A549 (cell line): ENCODE measurements around the gene ZBED6. TPM values are rescaled to one million over a fixed set of nuclear protein-coding genes. Genes with fewer than 3 reads are reported as not detected.
"Not testable (repeated sequence)": the region's sequence is repeated elsewhere in the genome, so short reads cannot be mapped to it uniquely, and the experiment has no call there.

Source experiments
- ATAC-seq, 2 experiments: fragments of 200-7000 bp in 1 of 2; fragments of >200 bp in 1 of 2; cut with Nextera tagmentation in 1 of 2; cut with Tn5 transposase in 1 of 2; 3 replicates each; pipeline versions ENCODE4 v1.8.0 to v1.9.1; 2018 to 2020; ENCODE audit warnings: mild to moderate bottlenecking in 1 of 2, moderate library complexity in 1 of 2
- CTCF ChIA-PET: fragments of 300-600 bp; sonication (Branson Sonifier 250); formaldehyde crosslinking; extraction: SDS; loops from one replicate; lab custom pipeline; 2021; ENCODE audit warnings: antibody characterized with exemption, inconsistent platforms; lab: Yijun Ruan, JAX
- POLR2A ChIA-PET: fragments of 350-600 bp; formaldehyde crosslinking; extraction: SDS; loops from one replicate; lab custom pipeline; 2021; ENCODE audit warnings: antibody characterized with exemption, inconsistent platforms; lab: Yijun Ruan, JAX
- DNase-seq, 2 experiments: peaks; one replicate each; pipeline versions ENCODE4 v3.0.0 to v3.0.0-alpha.2; 2011 to 2016; ENCODE audit warnings: low read depth in 1 of 2, low spot score in 1 of 2
- FAIRE-seq: peaks from 2 replicates; lab custom pipeline; 2011; peaks lifted over from hg19 to GRCh38; lab: Jason Lieb, UNC
- H3K27ac ChIP-seq, 2 experiments: fragments of >200 bp; sonication (Bioruptor Twin); formaldehyde crosslinking; 3 replicates each; pipeline ENCODE4 v1.5.1; 2016 to 2017
- H3K4me1 ChIP-seq: fragments of >200 bp; sonication (Bioruptor Twin); formaldehyde crosslinking; 3 replicates; pipeline ENCODE4 v1.6.1; 2016
- H3K4me2 ChIP-seq: fragments of >200 bp; sonication (Bioruptor Twin); formaldehyde crosslinking; 3 replicates; pipeline ENCODE4 v1.6.1; 2016
- H3K4me3 ChIP-seq: fragments of >200 bp; sonication (Bioruptor Twin); formaldehyde crosslinking; 3 replicates; pipeline ENCODE4 v1.5.1; 2016
- H3K9me3 ChIP-seq: fragments of >200 bp; sonication (Bioruptor Twin); formaldehyde crosslinking; 3 replicates; pipeline ENCODE4 v1.6.1; 2016
- CEBPB ChIP-seq, 2 experiments: fragments of >200 bp in 1 of 2; sonication (Bioruptor Twin) in 1 of 2; formaldehyde crosslinking in 1 of 2; IDR thresholded peaks; 2 replicates each; pipeline ENCODE4 v1.6.1; 2012 to 2016
- CHD2 ChIP-seq: fragments of 150-350 bp; IDR thresholded peaks from 2 replicates; pipeline ENCODE4 v1.6.1; 2014; ENCODE audit warnings: low read length; ENCODE audit not compliant: partially characterized antibody
- ESRRA ChIP-seq: fragments of 150-350 bp; IDR thresholded peaks from 2 replicates; pipeline ENCODE4 v1.6.1; 2014; ENCODE audit warnings: mild to moderate bottlenecking, low read length, borderline replicate concordance
- FOXS1 ChIP-seq: fragments of 250-450 bp; sonication (Bioruptor Pico); IDR thresholded peaks from 2 replicates; pipeline ENCODE4 v1.5.0; 2020; ENCODE audit warnings: mild to moderate bottlenecking, moderate library complexity
- GATA3 ChIP-seq: IDR thresholded peaks from 2 replicates; pipeline ENCODE4 v1.6.1; 2012; ENCODE audit warnings: borderline replicate concordance
- HEYL ChIP-seq: fragments of 250-450 bp; sonication (Bioruptor Pico); IDR thresholded peaks from 2 replicates; pipeline ENCODE4 v1.8.0; 2021; ENCODE audit warnings: mild to moderate bottlenecking, moderate library complexity
- HOXB5 ChIP-seq: fragments of 250-450 bp; sonication (Bioruptor Pico); IDR thresholded peaks from 2 replicates; pipeline ENCODE4 v1.5.0; 2020; ENCODE audit warnings: mild to moderate bottlenecking, moderate library complexity
- JUN ChIP-seq, 2 experiments: fragments of >200 bp; sonication (Bioruptor Twin); formaldehyde crosslinking; IDR thresholded peaks; 2 replicates in 1 of 2; 3 replicates in 1 of 2; pipeline ENCODE4 v1.6.1; 2016 to 2017
- KDM1A ChIP-seq: fragments of 200-600 bp; sonication (generic); IDR thresholded peaks from 2 replicates; pipeline ENCODE4 v1.6.1; 2016; ENCODE audit warnings: low read depth, mild to moderate bottlenecking
- MYC ChIP-seq: IDR thresholded peaks from 2 replicates; pipeline ENCODE4 v1.6.1; 2012; ENCODE audit warnings: mild to moderate bottlenecking, inconsistent platforms, low read length, improper control_type of control experiment, borderline replicate concordance
- NFE2L2 ChIP-seq: fragments of 150-350 bp; conservative IDR thresholded peaks from 2 replicates; pipeline ENCODE4 v1.6.1; 2014; ENCODE audit warnings: low read length
- POLR2A ChIP-seq: IDR thresholded peaks from 2 replicates; pipeline ENCODE4 v1.6.1; 2012; ENCODE audit warnings: mild to moderate bottlenecking, low read length
- RARB ChIP-seq: fragments of 250-450 bp; sonication (Bioruptor Pico); IDR thresholded peaks from 2 replicates; pipeline ENCODE4 v1.8.0; 2021; ENCODE audit warnings: mild to moderate bottlenecking, moderate library complexity
- RNF2 ChIP-seq: fragments of 200-600 bp; sonication (generic); IDR thresholded peaks from 2 replicates; pipeline ENCODE4 v1.6.1; 2016; ENCODE audit warnings: low read depth, mild to moderate bottlenecking, antibody characterized with exemption, moderate library complexity, borderline replicate concordance
- ZC3H11A ChIP-seq: fragments of 450-650 bp; IDR thresholded peaks from 2 replicates; pipeline ENCODE4 v1.6.1; 2014; ENCODE audit warnings: antibody characterized with exemption, mild to moderate bottlenecking
- WGBS: methylation state at CpG from one replicate; pipeline ENCODE4 v1.1.6; 2017; ENCODE audit errors: missing lambda C conversion rate; 5-methylcytosine and 5-hydroxymethylcytosine counted together
- polyA plus RNA-seq, 4 experiments: library from polyadenylated mRNA; depleted of rRNA in 3 of 4; stranded (reverse); fragments of >200 nt; fragmentation: RNase III in 1 of 4; extraction: RNeasy Plus Mini Kit Qiagen cat#74134 plus additional on column Dnase treatment in 1 of 4; gene quantifications; 2 replicates in 3 of 4; 3 replicates in 1 of 4; pipeline ENCODE4 v1.2.3, GENCODE V29; 2011 to 2017
- TF ChIP-seq, protein P1 (sequence below): fragments of >200 bp; sonication (Bioruptor Twin); formaldehyde crosslinking; IDR thresholded peaks from 3 replicates; pipeline ENCODE4 v1.5.1; 2016
- TF ChIP-seq, protein P2 (sequence below): IDR thresholded peaks from 2 replicates; pipeline ENCODE4 v1.6.1; 2012
- TF ChIP-seq, protein P3 (sequence below): fragments of 250-450 bp; sonication (Bioruptor Pico); IDR thresholded peaks from 2 replicates; pipeline ENCODE4 v1.5.0; 2021; ENCODE audit warnings: mild to moderate bottlenecking, moderate library complexity, borderline replicate concordance
- TF ChIP-seq, protein P4 (sequence below): fragments of 250-450 bp; sonication (Bioruptor Pico); IDR thresholded peaks from 2 replicates; pipeline ENCODE4 v1.5.0; 2020; ENCODE audit warnings: low read depth, mild to moderate bottlenecking, moderate library complexity
- TF ChIP-seq, protein P5 (sequence below): IDR thresholded peaks from 2 replicates; pipeline ENCODE4 v1.6.1; 2012; ENCODE audit warnings: low read depth, borderline replicate concordance
- TF ChIP-seq, protein P6 (sequence below): fragments of 150-350 bp; IDR thresholded peaks from 2 replicates; pipeline ENCODE4 v1.6.1; 2014; ENCODE audit warnings: low read depth, mild to moderate bottlenecking, low read length

ZBED6 gene
- polyA plus RNA-seq, 2 of the 4 experiments (the other 2 are of a cell fraction): 1.7 to 10.6 TPM

DNA sequence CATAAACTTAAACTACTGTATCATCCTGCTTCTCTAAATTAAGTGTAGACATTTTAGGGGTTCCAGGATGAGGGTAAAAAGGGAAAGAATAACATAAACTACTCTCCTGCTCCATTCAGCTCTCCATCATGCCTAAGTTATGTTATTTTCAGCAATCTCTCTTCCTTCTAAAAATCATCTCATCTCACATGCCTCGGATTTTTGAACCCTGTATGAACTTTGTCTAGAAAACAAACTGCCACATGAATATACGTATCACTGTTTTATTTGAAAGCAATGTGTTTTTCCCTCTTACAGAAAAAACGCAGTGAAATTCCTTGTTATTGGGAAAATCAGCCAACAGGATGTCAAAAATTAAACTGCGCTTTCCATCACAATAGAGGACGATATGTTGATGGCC is 32.6 kb downstream of the ZBED6 start:
- Histone ChIP-seq H3K27ac (no peak overlapping the region), H3K4me1 (no peaks in the 10 kb centered on the region), H3K9me3 (no peaks in the 10 kb centered on the region), H3K4me3 (no peak overlapping the region), H3K4me2 (no peak overlapping the region)
- TF ChIP-seq RNF2: no peak
- no peak for TF ChIP-seq CHD2
- TF ChIP-seq, protein P1, sequence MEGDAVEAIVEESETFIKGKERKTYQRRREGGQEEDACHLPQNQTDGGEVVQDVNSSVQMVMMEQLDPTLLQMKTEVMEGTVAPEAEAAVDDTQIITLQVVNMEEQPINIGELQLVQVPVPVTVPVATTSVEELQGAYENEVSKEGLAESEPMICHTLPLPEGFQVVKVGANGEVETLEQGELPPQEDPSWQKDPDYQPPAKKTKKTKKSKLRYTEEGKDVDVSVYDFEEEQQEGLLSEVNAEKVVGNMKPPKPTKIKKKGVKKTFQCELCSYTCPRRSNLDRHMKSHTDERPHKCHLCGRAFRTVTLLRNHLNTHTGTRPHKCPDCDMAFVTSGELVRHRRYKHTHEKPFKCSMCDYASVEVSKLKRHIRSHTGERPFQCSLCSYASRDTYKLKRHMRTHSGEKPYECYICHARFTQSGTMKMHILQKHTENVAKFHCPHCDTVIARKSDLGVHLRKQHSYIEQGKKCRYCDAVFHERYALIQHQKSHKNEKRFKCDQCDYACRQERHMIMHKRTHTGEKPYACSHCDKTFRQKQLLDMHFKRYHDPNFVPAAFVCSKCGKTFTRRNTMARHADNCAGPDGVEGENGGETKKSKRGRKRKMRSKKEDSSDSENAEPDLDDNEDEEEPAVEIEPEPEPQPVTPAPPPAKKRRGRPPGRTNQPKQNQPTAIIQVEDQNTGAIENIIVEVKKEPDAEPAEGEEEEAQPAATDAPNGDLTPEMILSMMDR: no peak
- TF ChIP-seq, protein P2, sequence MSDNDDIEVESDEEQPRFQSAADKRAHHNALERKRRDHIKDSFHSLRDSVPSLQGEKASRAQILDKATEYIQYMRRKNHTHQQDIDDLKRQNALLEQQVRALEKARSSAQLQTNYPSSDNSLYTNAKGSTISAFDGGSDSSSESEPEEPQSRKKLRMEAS: no peak
- no peak for TF ChIP-seq MYC
- TF ChIP-seq RARB: no peak
- TF ChIP-seq FOXS1 (CRISPR knock-in tag): no peak
- TF ChIP-seq JUN (IDR thresholded peaks at IDR 0.05): no peak
- TF ChIP-seq ESRRA: no peak
- no peak for TF ChIP-seq NFE2L2
- TF ChIP-seq CEBPB (IDR thresholded peaks at IDR 0.05): no peak
- TF ChIP-seq POLR2A: no peak
- TF ChIP-seq, protein P3, sequence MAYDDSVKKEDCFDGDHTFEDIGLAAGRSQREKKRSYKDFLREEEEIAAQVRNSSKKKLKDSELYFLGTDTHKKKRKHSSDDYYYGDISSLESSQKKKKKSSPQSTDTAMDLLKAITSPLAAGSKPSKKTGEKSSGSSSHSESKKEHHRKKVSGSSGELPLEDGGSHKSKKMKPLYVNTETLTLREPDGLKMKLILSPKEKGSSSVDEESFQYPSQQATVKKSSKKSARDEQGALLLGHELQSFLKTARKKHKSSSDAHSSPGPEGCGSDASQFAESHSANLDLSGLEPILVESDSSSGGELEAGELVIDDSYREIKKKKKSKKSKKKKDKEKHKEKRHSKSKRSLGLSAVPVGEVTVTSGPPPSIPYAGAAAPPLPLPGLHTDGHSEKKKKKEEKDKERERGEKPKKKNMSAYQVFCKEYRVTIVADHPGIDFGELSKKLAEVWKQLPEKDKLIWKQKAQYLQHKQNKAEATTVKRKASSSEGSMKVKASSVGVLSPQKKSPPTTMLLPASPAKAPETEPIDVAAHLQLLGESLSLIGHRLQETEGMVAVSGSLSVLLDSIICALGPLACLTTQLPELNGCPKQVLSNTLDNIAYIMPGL (CRISPR knock-in tag): no peak
- TF ChIP-seq, protein P4, sequence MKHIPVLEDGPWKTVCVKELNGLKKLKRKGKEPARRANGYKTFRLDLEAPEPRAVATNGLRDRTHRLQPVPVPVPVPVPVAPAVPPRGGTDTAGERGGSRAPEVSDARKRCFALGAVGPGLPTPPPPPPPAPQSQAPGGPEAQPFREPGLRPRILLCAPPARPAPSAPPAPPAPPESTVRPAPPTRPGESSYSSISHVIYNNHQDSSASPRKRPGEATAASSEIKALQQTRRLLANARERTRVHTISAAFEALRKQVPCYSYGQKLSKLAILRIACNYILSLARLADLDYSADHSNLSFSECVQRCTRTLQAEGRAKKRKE (CRISPR knock-in tag): no peak
- TF ChIP-seq HOXB5 (CRISPR knock-in tag): no peak
- no peak for TF ChIP-seq GATA3
- no peak for ATAC-seq
- ChIA-PET CTCF (interaction anchor here (0.7 to 1.4 kb wide), 4 partner anchors 32 to 301 kb away, joined by 4 to 7 read pairs (median 5); no protein-coding TSS in a partner anchor), POLR2A (no interaction called here)
- 81% methylated on average over 5 of the region's 5 CpGs for WGBS
- DNase-seq: no peak
- no peak for FAIRE-seq

DNA sequence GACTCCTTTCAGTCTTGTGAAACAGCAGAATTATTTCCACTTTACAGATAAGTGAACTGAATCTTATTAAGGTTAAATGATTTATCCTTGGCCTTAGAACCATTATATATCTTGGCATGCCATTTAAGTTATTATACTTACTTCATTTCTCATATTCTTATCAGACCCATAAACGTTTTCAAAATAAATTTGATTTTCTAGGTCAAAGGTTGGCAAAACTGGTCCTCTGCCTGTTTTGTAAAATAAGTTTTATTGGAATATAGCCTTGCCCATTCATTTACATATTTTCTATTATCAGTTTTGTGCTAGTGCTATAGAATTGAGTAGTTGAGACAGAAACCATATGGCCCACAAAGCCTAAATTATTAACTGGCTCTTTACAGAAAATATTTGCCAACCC is 33.1 kb downstream of the ZBED6 start:
- no peak for FAIRE-seq
- no peak overlapping the region for H3K27ac ChIP-seq
- TF ChIP-seq, protein P5, sequence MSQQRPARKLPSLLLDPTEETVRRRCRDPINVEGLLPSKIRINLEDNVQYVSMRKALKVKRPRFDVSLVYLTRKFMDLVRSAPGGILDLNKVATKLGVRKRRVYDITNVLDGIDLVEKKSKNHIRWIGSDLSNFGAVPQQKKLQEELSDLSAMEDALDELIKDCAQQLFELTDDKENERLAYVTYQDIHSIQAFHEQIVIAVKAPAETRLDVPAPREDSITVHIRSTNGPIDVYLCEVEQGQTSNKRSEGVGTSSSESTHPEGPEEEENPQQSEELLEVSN: no peak
- TF ChIP-seq, protein P6, sequence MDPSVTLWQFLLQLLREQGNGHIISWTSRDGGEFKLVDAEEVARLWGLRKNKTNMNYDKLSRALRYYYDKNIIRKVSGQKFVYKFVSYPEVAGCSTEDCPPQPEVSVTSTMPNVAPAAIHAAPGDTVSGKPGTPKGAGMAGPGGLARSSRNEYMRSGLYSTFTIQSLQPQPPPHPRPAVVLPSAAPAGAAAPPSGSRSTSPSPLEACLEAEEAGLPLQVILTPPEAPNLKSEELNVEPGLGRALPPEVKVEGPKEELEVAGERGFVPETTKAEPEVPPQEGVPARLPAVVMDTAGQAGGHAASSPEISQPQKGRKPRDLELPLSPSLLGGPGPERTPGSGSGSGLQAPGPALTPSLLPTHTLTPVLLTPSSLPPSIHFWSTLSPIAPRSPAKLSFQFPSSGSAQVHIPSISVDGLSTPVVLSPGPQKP: no peak
- TF ChIP-seq KDM1A (no peak), FOXS1 (CRISPR knock-in tag) (no peak), RARB (no peak), HEYL (CRISPR knock-in tag) (no peak), ZC3H11A (no peak)
- TF ChIP-seq, protein P2: no peak
- TF ChIP-seq, all 56 proteins: peak for 0
- ATAC-seq (no peak), DNase-seq (no peak)
- POLR2A ChIA-PET: no interaction called here
- CTCF ChIA-PET: interaction anchor here (0.6 kb wide), 1 partner anchor 82 kb away, joined by 4 read pairs; no protein-coding TSS in a partner anchor
- no peak overlapping the region for H3K4me2 ChIP-seq
- no peaks in the 10 kb centered on the region for H3K9me3 ChIP-seq
- 65% methylated on average over 1 of the region's 1 CpG for WGBS
- no peaks in the 10 kb centered on the region for H3K4me1 ChIP-seq
- no peak overlapping the region for H3K4me3 ChIP-seq

DNA sequence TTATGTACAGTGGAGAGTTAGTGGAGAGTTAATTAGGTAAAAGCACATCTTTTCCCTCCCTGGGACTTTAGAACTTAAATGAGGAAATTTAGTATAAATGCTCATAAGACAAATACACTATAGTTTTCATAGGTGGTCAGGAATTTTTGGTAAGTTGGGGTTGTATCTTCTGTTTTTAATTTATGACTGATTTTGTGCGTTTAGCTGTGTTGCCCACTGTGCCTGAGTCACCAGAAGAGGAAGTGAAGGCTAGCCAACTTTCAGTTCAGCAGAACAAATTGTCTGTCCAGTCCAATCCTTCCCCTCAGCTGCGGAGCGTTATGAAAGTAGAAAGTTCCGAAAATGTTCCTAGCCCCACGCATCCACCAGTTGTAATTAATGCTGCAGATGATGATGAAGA is 33.8 kb downstream of the ZBED6 start:
- H3K9me3 ChIP-seq, H3K4me2 ChIP-seq, POLR2A ChIA-PET, H3K4me1 ChIP-seq, DNase-seq, H3K27ac ChIP-seq, CTCF ChIA-PET, FAIRE-seq, H3K4me3 ChIP-seq, ATAC-seq: not testable (repeated sequence)
- 87% methylated on average over 5 of the region's 5 CpGs for WGBS
